Amniotic stem cell (primary cell): ENCODE results near the gene NKX2-3.

Source experiments
- DNase-seq: peaks from one replicate; lab custom pipeline; 2025; lab: John Stamatoyannopoulos, UW

The NKX2-3 gene

DNA sequence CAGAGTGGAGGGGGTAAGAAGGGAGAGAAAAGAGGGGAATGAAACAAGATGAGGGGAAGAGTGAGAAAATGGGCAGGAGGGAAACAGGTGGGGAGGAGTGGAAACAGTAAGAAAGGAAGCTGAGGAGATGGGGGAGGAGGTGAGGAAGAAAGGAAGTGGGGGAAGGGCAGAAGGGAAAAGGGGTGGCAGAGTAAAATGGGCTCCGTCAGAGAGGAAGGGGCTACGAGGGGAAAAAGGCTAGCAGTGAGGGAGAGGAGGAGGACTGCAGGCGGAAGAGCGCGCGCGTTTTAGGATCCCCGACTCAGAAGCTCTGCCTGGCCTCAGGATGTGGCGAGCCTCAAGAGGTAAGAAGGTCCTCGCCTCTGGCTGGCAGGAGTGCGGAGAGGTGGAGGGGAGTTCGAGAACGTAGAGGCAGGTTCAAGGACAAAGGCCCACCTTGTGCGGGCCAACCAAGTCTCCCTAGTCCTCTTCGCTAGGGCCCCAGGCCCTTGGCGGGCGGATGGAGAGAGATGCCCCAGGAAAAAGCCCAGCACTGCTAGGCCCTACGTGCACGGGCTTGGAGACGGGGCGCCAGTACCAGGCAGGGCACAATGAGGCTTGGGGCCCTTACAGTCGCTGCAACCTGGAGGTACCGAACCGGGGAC, 5.8 kb upstream of the NKX2-3 start:
- no peak for DNase-seq

GRCh38 chr10:99527526-99528493, 4.9 kb upstream of the NKX2-3 start:
- DNase-seq: no peak

- DNase-seq: no peak
Measured at GRCh38 chr10:99528494-99529441, 4.0 kb upstream of the NKX2-3 start.

DNA sequence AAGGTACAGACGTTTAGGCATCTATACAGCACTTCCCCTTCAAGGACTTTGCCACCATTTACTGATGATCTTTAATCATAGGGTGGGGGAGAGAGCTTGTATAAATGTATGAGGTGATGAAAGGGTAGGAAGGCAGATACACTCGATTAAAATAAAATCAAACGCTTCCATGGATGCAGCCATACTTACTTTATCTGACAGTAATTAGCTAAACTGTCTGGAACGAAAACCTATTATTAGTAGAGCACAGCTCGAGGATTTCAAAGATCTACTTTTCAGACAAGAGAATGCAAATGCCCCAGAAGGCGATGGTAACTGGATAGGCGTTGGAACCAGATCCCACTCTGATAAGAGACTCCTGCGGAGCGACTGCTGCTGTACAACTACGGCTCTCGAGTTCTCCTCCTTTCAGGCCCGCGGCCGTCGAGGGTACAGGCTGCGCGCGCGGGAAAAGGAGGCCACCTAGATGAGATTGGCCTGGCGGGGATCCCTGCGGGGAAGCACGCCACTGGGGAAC, 3.1 kb upstream of the NKX2-3 start:
- DNase-seq: no peak

- DNase-seq: no peak
Measured at GRCh38 chr10:99530108-99531025, 2.4 kb upstream of the NKX2-3 start.

DNA sequence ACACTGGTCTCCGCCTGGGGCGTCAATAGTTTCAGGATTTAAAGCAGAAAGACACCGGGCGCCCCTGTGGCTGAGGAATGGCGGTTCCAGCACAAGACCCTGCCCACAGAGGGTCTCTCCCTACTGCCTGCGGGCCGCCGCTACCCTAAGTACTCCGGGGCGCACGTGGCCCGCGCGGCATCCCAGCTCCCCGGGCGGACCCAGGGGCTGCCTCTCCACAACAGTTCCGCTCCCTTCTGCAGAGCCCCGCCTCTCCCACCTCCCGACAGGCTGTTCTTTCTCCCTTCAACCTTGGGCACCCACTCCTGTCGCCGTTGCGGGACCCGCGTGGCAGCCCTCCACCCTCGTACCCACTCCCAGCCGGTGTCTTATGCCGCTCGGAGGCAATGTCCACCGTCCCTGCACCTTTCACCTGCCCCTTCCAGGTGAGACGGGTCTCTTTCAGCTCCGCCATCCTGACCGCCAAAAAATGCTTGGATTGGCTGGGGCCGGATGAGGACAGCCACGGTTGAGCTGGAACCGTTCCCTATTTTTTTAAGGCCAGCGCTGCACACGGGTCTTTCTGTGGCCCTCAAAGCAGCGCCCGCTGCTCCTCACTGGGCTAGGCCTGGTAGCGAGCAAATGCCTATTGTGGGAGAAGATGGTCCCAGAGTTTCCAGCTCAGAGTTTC, 1.6 kb upstream of the NKX2-3 start:
- DNase-seq: no peak

GRCh38 chr10:99531696-99532593, 797 bp upstream of the NKX2-3 start:
- no peak for DNase-seq

- no peak for DNase-seq
Measured at GRCh38 chr10:99533496-99534449, 1.0 kb downstream of the NKX2-3 start.

DNA sequence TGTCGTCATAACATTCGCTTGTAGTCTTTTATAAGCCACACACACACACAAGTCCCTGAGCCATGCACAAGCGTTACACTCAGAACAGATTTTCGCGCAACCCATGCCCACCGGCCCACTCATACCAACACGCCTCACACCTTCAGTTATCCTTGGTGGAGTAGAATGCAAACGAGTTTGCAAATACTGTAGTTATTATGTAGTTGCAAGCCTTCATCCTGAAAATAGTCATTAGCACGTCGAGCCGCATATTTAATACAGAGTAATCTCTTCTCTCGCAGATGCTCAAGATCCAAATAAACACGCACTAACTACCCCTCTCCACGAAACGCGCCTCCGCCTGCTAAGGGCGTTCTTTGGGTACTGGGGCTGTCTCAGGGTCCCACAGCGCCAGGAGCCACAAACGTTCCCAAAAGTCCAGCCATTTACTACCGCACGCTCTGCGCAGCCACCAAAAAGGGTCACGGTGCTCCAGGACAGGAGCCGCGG, 1.8 kb downstream of the NKX2-3 start:
- DNase-seq: no peak

GRCh38 chr10:99534939-99535763, 2.4 kb downstream of the NKX2-3 start:
- no peak for DNase-seq

- DNase-seq: no peak
Measured at GRCh38 chr10:99535764-99536337, 3.1 kb downstream of the NKX2-3 start.

DNA sequence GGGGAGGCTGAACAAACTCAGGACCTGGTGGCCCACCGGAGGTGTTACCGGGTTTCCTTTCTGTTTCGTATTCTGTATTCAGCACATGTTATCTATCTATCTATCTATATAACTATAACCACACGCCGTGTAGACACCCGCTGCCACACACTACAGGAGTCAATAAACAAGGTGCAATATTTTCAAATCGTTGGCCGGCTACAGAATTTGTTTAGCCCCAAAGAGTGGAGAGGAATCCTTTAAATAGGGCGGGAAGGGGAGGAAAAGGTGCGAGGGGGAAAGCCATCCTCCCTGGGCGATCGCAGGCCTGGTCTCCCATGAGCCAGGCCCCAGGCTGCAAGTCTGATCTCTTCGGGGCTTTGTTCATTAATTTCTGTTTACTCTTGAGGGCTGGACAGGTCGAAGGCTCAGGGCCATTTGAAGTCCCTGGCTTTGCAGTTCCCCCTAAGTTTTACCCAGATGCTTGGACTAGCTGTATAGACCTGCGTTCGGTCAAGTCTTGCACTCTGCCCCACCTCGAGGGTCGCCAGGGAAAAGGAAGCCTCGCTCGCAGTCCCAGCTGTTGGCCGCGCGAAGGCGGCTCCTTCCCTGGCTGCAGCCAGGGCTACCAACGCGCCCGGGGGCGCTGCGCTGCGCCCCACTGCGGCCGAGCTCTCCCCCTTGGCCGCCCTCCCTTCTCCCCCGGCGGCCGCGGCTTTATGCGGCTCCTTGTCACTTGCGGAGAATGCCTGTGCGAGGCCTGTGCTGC, 3.8 kb downstream of the NKX2-3 start:
- DNase-seq: no peak

GRCh38 chr10:99537086-99537988, 4.6 kb downstream of the NKX2-3 start:
- no peak for DNase-seq

DNA sequence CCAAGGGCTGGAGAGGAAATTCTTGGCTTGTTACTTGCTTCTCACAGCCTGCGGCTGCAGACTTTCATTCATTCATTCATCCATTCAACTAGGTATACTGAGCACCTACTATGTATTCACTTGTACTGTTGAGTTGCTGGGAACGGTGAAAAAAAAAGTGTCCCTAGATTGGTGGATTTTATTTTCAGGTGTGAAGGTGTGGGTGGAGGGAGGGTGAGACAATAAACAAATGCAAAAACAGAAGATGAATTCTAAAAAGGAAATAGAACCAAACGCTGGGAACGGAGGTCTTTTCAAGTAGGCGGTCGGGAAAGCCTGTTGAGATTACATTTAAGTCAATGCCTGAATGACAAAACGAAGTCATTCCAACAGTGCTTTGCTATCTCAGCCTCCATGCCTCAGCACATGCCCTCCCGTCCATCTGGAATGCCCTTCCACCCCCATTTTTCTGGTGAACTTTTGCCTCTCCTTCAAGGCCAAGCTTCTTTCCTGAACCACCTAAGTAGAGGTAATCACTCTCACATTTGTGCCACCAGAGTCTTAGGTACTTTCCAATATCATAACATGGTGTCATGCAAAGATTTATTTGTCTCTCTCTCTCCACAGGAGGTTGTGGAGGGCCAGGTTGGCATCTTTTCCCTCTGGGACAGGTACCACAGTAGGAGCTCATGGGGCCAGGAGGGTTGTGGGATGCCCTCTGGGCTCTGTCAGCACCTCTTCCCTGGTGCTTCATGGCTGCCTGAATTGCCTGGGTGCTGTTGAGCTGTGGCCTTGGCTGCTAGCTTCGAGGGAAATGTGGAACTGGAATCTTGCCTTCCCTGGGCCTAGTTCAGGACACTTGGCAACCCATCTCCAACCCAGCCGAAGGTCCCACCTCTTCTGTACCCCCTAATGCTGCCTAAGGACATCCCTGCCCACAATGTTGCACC, 5.5 kb downstream of the NKX2-3 start:
- DNase-seq: no peak
